ENCODE measurements around the gene EFHD2.

Gene EFHD2

DNA sequence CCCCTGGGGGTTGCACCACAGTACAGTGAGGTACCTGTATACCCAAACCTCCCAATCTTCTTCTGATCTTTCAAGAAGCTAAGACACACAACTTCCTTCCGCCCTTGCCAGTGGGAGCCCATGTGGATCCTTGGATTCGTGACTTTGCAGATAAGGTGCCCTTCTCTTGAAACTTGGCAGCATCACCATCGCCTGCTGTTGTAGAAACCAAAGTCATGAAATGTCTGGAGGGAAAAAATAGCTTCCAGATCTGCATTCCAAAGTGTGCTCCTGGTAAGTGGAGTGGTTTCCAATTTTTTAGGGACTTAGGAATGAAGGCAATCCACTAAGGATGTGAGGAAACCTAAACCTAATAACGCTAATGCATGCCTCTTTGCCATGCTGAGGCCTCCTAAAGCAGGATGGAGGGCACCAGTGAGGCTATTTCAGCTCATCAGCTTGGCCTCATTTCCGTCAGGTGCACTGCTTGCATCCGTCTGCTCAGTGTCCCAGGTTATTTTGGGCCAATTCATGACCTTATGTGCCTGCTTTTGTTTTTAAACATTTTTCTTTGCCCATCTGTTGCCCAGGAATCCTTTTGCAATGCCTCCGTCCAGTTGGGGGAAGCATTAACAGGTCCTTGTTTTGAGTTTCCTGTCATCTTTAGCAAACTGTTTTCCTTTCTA, 8.2 kb upstream of the EFHD2 start:
- DNase-seq (ENCODE audit: low spot score) = no peak
- TF ChIP-seq, protein P1, sequence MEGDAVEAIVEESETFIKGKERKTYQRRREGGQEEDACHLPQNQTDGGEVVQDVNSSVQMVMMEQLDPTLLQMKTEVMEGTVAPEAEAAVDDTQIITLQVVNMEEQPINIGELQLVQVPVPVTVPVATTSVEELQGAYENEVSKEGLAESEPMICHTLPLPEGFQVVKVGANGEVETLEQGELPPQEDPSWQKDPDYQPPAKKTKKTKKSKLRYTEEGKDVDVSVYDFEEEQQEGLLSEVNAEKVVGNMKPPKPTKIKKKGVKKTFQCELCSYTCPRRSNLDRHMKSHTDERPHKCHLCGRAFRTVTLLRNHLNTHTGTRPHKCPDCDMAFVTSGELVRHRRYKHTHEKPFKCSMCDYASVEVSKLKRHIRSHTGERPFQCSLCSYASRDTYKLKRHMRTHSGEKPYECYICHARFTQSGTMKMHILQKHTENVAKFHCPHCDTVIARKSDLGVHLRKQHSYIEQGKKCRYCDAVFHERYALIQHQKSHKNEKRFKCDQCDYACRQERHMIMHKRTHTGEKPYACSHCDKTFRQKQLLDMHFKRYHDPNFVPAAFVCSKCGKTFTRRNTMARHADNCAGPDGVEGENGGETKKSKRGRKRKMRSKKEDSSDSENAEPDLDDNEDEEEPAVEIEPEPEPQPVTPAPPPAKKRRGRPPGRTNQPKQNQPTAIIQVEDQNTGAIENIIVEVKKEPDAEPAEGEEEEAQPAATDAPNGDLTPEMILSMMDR (IDR thresholded peaks at IDR 0.05; ENCODE audit: extremely low read depth, missing control alignments) = no peak

DNA sequence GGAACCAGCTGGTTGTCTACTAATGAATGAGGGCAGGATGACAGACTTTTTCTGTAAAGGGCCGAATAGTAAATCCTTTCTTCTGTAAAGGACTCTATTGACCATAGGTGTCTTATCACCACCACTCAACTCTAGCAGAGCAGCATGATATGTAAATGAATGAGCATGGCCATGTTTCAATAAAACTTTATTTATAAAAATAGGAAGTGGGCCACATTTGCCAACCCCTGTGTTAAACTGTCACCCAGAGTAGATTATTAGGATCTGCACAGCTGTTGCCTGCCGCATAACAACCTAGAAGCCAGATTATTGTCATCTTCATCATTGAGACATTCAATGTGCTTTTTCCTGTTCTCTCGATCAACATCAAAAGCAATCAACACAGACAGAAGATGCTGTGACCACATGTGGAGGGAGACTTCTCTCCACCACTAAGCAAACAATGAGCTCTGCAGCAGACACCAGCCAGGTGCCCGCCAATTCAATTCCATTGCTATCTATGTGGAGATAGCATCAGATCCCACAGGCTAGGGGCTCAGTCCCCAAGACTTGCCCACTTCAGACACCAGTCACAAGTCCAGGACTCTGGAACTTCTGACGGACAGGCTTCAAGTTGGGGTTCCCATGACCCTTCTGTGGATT, 6.8 kb upstream of the EFHD2 start:
- DNase-seq (ENCODE audit: low spot score) = no peak

DNA sequence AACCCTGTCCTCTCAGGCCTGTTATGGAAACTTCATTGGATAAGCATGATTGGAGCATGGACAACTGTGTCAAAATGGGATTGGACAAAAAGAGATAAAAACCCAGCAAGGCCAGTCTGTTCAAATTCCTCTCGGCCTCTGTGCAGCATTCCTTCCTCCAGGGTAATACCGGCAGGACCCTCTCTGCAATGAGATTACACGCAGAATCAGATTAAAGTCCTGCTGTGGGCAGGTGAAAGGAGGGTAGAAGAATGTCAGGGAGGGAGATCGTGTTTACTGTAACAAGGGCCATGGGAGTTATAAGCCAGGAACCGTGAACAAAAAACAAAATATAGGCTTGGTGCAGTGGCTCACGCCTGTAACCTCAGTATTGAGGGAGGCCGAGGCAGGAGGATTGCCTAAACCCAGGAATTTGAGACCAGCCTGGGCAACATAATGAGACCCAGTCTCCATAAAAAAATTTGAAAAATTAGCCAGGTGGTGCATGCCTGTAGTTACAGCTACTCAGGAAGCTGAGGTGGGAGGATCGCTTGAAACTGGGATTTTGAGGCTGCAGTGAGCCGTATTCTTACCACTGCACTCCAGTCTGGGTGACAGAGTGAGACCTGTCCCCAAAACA, 5.6 kb upstream of the EFHD2 start:
- TF ChIP-seq, protein P1 (IDR thresholded peaks at IDR 0.05; ENCODE audit: extremely low read depth, missing control alignments) = no peak
- DNase-seq (ENCODE audit: low spot score) = no peak

More for the DNA sequence above, 6.8 kb upstream of the EFHD2 start:
- TF ChIP-seq, protein P1 (IDR thresholded peaks at IDR 0.05; ENCODE audit: extremely low read depth, missing control alignments) = no peak

DNA sequence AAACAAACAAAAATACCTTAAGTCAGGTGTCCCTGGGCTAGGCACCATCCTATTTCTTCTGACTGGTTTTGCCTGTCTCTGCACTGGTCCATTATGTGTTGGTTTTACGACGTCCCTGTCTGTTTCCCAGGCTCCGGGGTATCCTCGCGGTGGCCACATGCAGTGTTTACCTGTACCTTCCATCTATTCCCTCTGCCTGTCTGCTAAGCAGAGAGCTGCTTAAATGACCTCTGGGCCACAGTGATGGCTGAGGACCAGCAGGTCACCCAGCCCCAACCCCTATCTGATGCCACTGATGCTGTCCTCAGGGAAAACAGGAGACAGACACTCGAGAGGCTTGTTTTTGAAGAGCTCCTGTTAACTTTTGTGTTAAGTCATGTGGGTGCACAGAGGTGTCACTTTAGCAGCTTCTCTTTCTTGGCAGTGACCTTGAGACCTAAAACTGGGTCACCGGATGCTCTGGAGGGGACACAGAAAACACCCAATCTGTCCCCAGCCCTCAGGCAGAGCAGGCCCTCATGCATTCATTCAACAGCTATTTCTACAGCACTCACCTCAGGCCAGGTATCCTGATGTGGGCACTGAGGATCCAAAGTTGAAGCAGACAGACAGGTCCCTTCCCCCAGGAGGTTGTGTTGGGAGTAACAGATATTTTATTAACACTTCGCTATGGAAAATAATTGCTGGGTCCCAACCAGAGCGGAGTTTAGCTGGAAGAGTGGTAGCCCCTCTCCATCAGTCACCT, 4.4 kb upstream of the EFHD2 start:
- DNase-seq (ENCODE audit: low spot score) = no peak
- TF ChIP-seq, protein P1 (IDR thresholded peaks at IDR 0.05; ENCODE audit: extremely low read depth, missing control alignments) = no peak

DNA sequence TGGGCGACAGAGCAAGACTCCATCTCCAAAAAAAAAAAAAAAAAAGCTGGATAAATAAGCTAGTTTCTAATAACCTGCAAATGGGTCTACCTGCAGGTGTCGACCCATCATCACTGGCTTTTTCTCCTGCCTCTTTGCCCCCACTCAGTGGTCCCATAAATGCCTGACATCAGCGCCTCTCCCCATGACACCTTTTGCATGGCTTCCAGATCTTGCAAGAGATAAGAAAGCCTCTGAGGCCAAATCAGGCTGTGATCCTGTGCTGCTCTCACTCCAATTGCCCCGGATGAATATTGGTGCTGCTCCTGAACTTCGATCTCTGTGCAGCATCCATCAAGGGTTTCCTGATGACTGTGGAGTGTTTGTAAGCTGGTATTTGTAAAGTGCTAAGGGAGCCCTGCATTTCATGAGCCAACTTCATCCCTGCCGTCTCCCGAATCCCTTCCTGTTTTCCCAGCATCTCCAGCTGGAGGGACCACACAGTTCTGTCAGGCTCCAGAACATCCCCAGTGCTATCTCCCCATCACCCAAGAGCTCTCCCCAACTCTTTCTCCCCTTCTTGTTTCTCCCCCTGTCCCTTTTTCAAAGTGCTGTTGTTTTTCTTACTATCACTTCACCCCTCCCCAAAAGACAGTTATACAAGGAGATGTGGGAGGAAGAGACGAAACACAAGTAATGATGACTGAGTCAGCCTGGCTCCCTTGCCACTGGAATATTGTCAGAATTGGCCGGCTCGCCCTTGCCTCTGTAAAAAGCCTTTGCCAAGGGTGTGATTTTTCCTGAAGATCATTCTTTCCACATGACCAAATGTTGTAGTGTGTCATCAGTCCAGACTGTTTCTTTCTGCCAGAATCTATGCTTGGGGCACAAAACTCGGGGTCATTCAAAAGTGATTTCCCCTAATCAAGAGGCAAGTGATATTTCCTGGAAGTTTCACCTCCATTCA, 2.8 kb upstream of the EFHD2 start:
- no peak for DNase-seq (ENCODE audit: low spot score)
- TF ChIP-seq, protein P1 (IDR thresholded peaks at IDR 0.05; ENCODE audit: extremely low read depth, missing control alignments) = no peak

DNA sequence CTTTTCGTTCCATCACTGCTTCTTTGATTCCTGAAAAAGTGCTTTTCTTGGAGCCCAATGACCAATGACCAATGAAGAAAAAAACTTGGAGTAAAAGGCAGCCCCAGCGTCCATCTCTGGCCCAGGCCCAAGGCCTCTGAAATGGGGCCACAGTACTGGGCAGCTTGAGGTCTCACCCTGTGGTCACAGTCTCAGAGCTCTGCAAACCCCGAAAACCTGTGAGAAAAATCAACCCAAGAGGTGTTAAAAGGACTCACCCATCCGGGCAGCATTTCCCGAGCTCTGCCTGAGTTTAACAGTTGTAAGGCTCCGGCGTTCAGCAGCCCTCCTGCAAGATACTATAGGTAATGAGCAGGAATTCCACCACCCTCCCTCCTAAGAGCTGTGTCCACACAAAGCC, 2.1 kb upstream of the EFHD2 start:
- TF ChIP-seq, protein P1 (IDR thresholded peaks at IDR 0.05; ENCODE audit: extremely low read depth, missing control alignments) = no peak
- DNase-seq (ENCODE audit: low spot score) = no peak

Data from GM20000 (cell line).